ENCODE results near the gene OASL. TPM values are rescaled to one million over a fixed set of nuclear protein-coding genes. Genes with fewer than 3 reads are reported as not detected.
A peak's percentile ranks its signal among the peaks of the same experiment; 100 is the strongest.

The OASL gene
- total RNA-seq, 1 experiment from 2014 or later, result not detected

DNA sequence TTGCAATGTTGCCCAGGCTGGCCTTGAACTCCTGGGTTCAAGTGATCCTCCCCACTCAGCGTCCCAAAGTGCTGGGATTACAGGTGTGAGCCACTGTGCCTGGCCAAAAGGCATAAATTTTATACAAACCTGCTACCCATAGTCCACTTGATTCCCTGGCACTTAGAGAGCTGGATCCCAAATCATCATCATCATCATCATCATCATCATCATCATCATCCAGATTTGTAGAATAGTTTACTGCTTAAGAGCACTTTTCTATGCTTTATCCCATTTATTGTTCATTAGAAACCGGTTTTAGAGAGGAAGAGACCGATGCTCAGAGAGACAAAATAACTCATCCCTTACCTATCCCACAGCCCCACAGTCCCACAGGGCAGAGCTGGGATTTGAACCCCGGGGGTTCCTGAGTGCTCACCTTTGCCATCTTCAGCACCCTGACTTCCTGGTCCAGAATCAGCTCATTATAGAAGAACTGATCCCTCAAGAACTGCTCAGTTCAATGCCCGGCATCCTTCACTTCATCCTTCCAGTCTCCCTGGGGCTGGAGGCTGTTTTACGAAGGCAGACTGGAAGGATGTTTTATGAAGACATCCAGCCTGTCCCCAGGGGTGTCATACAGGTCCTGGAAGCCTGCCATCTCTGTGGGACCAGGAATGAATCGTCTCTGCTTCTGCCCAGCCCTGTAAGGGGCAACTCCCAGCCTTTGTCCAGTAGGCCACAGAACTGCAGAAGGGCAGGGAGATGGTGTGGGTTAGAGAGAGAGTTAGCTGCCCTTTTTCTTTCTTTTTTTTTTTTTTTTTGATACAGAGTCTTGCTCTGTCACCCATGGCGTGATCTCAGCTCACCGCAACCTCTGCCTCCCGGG, 20.2 kb upstream of the OASL start:
- no peaks in the 10 kb centered on the region for H3K79me1 ChIP-seq (ENCODE audit: insufficient read depth, low read depth, low read length, poor library complexity, severe bottlenecking)
- H3K4me1 ChIP-seq (ENCODE audit: insufficient read depth, low read length), result no peaks in the 10 kb centered on the region
- peak overlapping the region; percentile 29 for H2BK12ac ChIP-seq (ENCODE audit: insufficient read length, low read depth, low read length)
- no CpG with 5 or more reads among the region's 10 CpGs for WGBS (ENCODE audit: extremely low coverage, insufficient read length, low lambda C conversion rate)
- no peak overlapping the region for H4K5ac ChIP-seq (ENCODE audit: insufficient read length, low read depth, low read length)
- DNase-seq, result no peak
- no peak overlapping the region for H3K4me3 Mint-ChIP-seq
- H3K9me3 ChIP-seq (ENCODE audit: control insufficient read depth, low read depth, low read length), result no peaks in the 10 kb centered on the region
- no peaks in the 10 kb centered on the region for H3K36me3 Mint-ChIP-seq (ENCODE audit: insufficient read depth in 1 of 3, low read depth in 3 of 3)
- no peak overlapping the region for H2BK20ac ChIP-seq (ENCODE audit: low read depth, low read length, poor library complexity, severe bottlenecking)
- H3K27ac Mint-ChIP-seq, result peak overlapping the region in 1 of 3 experiments; percentile 74; a peak in 1 of 7 replicates
- no peak overlapping the region for H3K4ac ChIP-seq (ENCODE audit: low read depth, low read length)
- no peak overlapping the region for H3K27ac ChIP-seq (ENCODE audit: insufficient read length, low read depth, low read length)
- H3K9ac ChIP-seq (ENCODE audit: extremely low read depth, insufficient read length, low read length), result no peak overlapping the region
- H4K8ac ChIP-seq (replicated peaks; ENCODE audit: insufficient read length, low read depth, low read length), result no peak overlapping the region
- no peaks in the 10 kb centered on the region for H4K20me1 ChIP-seq (ENCODE audit: control insufficient read depth, insufficient read depth, insufficient read length)
- no peaks in the 10 kb centered on the region for H3K9me3 Mint-ChIP-seq
- H2BK120ac ChIP-seq (ENCODE audit: low read depth, low read length, poor library complexity, severe bottlenecking), result no peak overlapping the region
- no peak overlapping the region for H3T11ph ChIP-seq (ENCODE audit: low read length)
- H3K4me1 Mint-ChIP-seq, result peaks cover 2 to 8% of the 10 kb centered on the region in 2 experiments; a peak in 3 of 4 replicates
- no peak overlapping the region for H2AFZ ChIP-seq (ENCODE audit: low read length)
- no peak overlapping the region for H2BK5ac ChIP-seq (ENCODE audit: insufficient read length, low read length)
- no peak overlapping the region for H3K56ac ChIP-seq (ENCODE audit: insufficient read length, low read depth, low read length)
- no peak overlapping the region for H2BK15ac ChIP-seq (ENCODE audit: low read depth, low read length)
- no peak overlapping the region for H4K91ac ChIP-seq (ENCODE audit: insufficient read length, low read depth, low read length)
- no peak overlapping the region for H3K18ac ChIP-seq (ENCODE audit: insufficient read length, low read depth, low read length)
- no peaks in the 10 kb centered on the region for H3K79me2 ChIP-seq (ENCODE audit: insufficient read depth, low read length)
- TF ChIP-seq, protein P1, sequence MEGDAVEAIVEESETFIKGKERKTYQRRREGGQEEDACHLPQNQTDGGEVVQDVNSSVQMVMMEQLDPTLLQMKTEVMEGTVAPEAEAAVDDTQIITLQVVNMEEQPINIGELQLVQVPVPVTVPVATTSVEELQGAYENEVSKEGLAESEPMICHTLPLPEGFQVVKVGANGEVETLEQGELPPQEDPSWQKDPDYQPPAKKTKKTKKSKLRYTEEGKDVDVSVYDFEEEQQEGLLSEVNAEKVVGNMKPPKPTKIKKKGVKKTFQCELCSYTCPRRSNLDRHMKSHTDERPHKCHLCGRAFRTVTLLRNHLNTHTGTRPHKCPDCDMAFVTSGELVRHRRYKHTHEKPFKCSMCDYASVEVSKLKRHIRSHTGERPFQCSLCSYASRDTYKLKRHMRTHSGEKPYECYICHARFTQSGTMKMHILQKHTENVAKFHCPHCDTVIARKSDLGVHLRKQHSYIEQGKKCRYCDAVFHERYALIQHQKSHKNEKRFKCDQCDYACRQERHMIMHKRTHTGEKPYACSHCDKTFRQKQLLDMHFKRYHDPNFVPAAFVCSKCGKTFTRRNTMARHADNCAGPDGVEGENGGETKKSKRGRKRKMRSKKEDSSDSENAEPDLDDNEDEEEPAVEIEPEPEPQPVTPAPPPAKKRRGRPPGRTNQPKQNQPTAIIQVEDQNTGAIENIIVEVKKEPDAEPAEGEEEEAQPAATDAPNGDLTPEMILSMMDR (conservative IDR thresholded peaks at IDR 0.05), result no peak
- no peak overlapping the region for H3K4me2 ChIP-seq (ENCODE audit: insufficient read depth, insufficient read length, low read length)
- no peak overlapping the region for H3K23ac ChIP-seq (ENCODE audit: insufficient read length, low read depth, low read length)
- peaks cover 5% of the 10 kb centered on the region for H3K27me3 Mint-ChIP-seq (ENCODE audit: low read depth)
- no peaks in the 10 kb centered on the region for H3K23me2 ChIP-seq (ENCODE audit: insufficient read length, low read depth, low read length, poor library complexity, severe bottlenecking)
- H3K27me3 ChIP-seq (ENCODE audit: insufficient read depth, low read length), result no peaks in the 10 kb centered on the region
- no peak overlapping the region for H2AK5ac ChIP-seq (ENCODE audit: insufficient read length, low read length)
- H3K14ac ChIP-seq (ENCODE audit: insufficient read depth, low read length), result no peak overlapping the region

Measured in H9 (cell line).